GM18505 (cell line): ENCODE data around the gene DEFB131B.
"Not testable (repeated sequence)": the region's sequence is repeated elsewhere in the genome, so short reads cannot be mapped to it uniquely, and the experiment has no call there.

Experiments used
- ATAC-seq: cut with Tn5 transposase; IDR thresholded peaks from one replicate; pipeline ENCODE4 v1.9.1; 2021; ENCODE audit not compliant: unreplicated experiment
- POLR2A ChIP-seq: IDR thresholded peaks from 4 replicates; pipeline ENCODE4 v1.6.1; 2011; ENCODE audit warnings: borderline replicate concordance; ENCODE audit not compliant: insufficient read depth, insufficient read length; ENCODE audit errors: extremely low read depth

The DEFB131B gene

GRCh38 chr11:71878059-71878458 lies at the start of gene DEFB131B:
Gene DEFB131B, plus strand, starts transcription at chr11:71878453. Its CDS starts 0 bp downstream, at chr11:71878453.
- not testable (repeated sequence) for ATAC-seq

GRCh38 chr11:71829247-71829646 lies 49.0 kb upstream of the DEFB131B start:
- not testable (repeated sequence) for ATAC-seq

GRCh38 chr11:71829686-71830085 lies 48.6 kb upstream of the DEFB131B start:
- ATAC-seq = not testable (repeated sequence)

GRCh38 chr11:71832811-71833210 lies 45.4 kb upstream of the DEFB131B start, which contains the start of gene DEFB108B:
Gene DEFB108B, plus strand, starts transcription at chr11:71833200. Its CDS starts 0 bp downstream, at chr11:71833200.
- ATAC-seq = not testable (repeated sequence)

- ATAC-seq = not testable (repeated sequence)
These were observed 35.5 kb upstream of the DEFB131B start for GRCh38 chr11:71842720-71843119.

GRCh38 chr11:71843355-71843754 lies 34.9 kb upstream of the DEFB131B start:
- not testable (repeated sequence) for ATAC-seq

- no peak for ATAC-seq
These were observed 34.4 kb upstream of the DEFB131B start for GRCh38 chr11:71843858-71844257.

GRCh38 chr11:71853895-71854294 lies 24.4 kb upstream of the DEFB131B start:
- not testable (repeated sequence) for ATAC-seq

More at GRCh38 chr11:71843858-71844257, 34.4 kb upstream of the DEFB131B start:
- TF ChIP-seq POLR2A = no peak

GRCh38 chr11:71855880-71856279 lies 22.4 kb upstream of the DEFB131B start:
- ATAC-seq = not testable (repeated sequence)

- ATAC-seq = not testable (repeated sequence)
These were observed 17.4 kb upstream of the DEFB131B start for GRCh38 chr11:71860835-71861234.

GRCh38 chr11:71863978-71864627 lies 14.2 kb upstream of the DEFB131B start:
- ATAC-seq = not testable (repeated sequence)

GRCh38 chr11:71867209-71867608 lies 11.0 kb upstream of the DEFB131B start:
- ATAC-seq = not testable (repeated sequence)

GRCh38 chr11:71869931-71870330 lies 8.3 kb upstream of the DEFB131B start:
- ATAC-seq = not testable (repeated sequence)

- ATAC-seq = not testable (repeated sequence)
These were observed 7.6 kb upstream of the DEFB131B start for GRCh38 chr11:71870661-71871060.

GRCh38 chr11:71876262-71876661 lies 2.0 kb upstream of the DEFB131B start:
- not testable (repeated sequence) for ATAC-seq

GRCh38 chr11:71885806-71886205 lies 7.6 kb downstream of the DEFB131B start:
- ATAC-seq = not testable (repeated sequence)

GRCh38 chr11:71888335-71889010 lies 10.2 kb downstream of the DEFB131B start:
- ATAC-seq = not testable (repeated sequence)

- ATAC-seq = not testable (repeated sequence)
These were observed 11.1 kb downstream of the DEFB131B start for GRCh38 chr11:71889181-71889872.
